BE2C (cell line): ENCODE results near the gene CLPTM1. TPM values are rescaled to one million over a fixed set of nuclear protein-coding genes. Genes with fewer than 3 reads are reported as not detected.

ENCODE experiments used
- DNase-seq: peaks from one replicate; pipeline ENCODE4 v3.0.0-alpha.2; 2020
- H3K27me3 ChIP-seq: fragments of 250-450 bp; sonication (Bioruptor Pico); 2 replicates; pipeline ENCODE4 v1.5.1; 2020; ENCODE audit warnings: mild to moderate bottlenecking
- H3K36me3 ChIP-seq: fragments of 250-450 bp; sonication (Bioruptor Pico); 2 replicates; pipeline ENCODE4 v1.5.1; 2020; ENCODE audit warnings: mild to moderate bottlenecking
- H3K4me1 ChIP-seq: fragments of 250-450 bp; sonication (Bioruptor Pico); 2 replicates; pipeline ENCODE4 v1.5.1; 2020
- H3K4me3 ChIP-seq: 2 replicates; pipeline ENCODE4 v1.5.1; 2011; ENCODE audit warnings: low read depth, low read length
- H3K9me3 ChIP-seq: fragments of 250-450 bp; sonication (Bioruptor Pico); 2 replicates; pipeline ENCODE4 v1.5.1; 2020
- CTCF ChIP-seq: IDR thresholded peaks from 2 replicates; pipeline ENCODE4 v1.5.1; 2012; ENCODE audit warnings: mild to moderate bottlenecking, low read depth, low read length
- polyA plus RNA-seq: library from polyadenylated mRNA; unstranded; fragments of >200 nt; gene quantifications from one replicate; pipeline ENCODE4 v1.2.1, GENCODE V29; 2012; ENCODE audit warnings: low read depth, missing spikeins; ENCODE audit not compliant: insufficient read length, insufficient read depth

Gene CLPTM1
- 178 TPM for polyA plus RNA-seq

- no peaks in the 10 kb centered on the region for H3K4me1 ChIP-seq
- peaks cover under 1% of the 10 kb centered on the region for H3K36me3 ChIP-seq
- DNase-seq, result peak; percentile 98
- peak within 1 kb of the TSS; percentile 99 for H3K4me3 ChIP-seq
- TF ChIP-seq CTCF, result no peak
- no peaks in the 10 kb centered on the region for H3K9me3 ChIP-seq
- H3K27me3 ChIP-seq, result no peaks in the 10 kb centered on the region
Measured at GRCh38 chr19:44954649-44955504, at the start of gene CLPTM1. TSS of gene CLPTM1 (plus strand) at chr19:44955380. CDS start at chr19:44955396, 16 bp downstream.

- H3K36me3 ChIP-seq, result peaks cover 16% of the 10 kb centered on the region
- H3K9me3 ChIP-seq, result no peaks in the 10 kb centered on the region
- TF ChIP-seq CTCF, result no peak
- peaks cover 13% of the 10 kb centered on the region for H3K27me3 ChIP-seq
- H3K4me1 ChIP-seq, result no peaks in the 10 kb centered on the region
- no peak within 1 kb of the TSS for H3K4me3 ChIP-seq
- no peak for DNase-seq
Measured at GRCh38 chr19:44905437-44906160, 49.6 kb upstream of the CLPTM1 start, which contains the start of gene APOE. TSS of gene APOE (plus strand) at chr19:44905796. CDS start at chr19:44906625, 829 bp downstream.

GRCh38 chr19:44907613-44908012, 47.6 kb upstream of the CLPTM1 start:
- Histone ChIP-seq H3K36me3 (peaks cover 3% of the 10 kb centered on the region; the same call in 1 of the 2 replicates), H3K9me3 (no peaks in the 10 kb centered on the region), H3K4me1 (peaks cover 6% of the 10 kb centered on the region; the same call in 1 of the 2 replicates), H3K27me3 (peaks cover 13% of the 10 kb centered on the region), H3K4me3 (no peak overlapping the region)
- TF ChIP-seq CTCF, result no peak
- DNase-seq, result no peak

- Histone ChIP-seq H3K9me3 (no peaks in the 10 kb centered on the region), H3K36me3 (no peaks in the 10 kb centered on the region), H3K4me1 (peaks cover 6% of the 10 kb centered on the region; the same call in 1 of the 2 replicates), H3K27me3 (peaks cover 13% of the 10 kb centered on the region), H3K4me3 (no peak overlapping the region)
- TF ChIP-seq CTCF, result no peak
- DNase-seq, result no peak
Measured at GRCh38 chr19:44908074-44908835, 46.9 kb upstream of the CLPTM1 start.

GRCh38 chr19:44908836-44909261, 46.3 kb upstream of the CLPTM1 start:
- Histone ChIP-seq H3K36me3 (no peaks in the 10 kb centered on the region), H3K9me3 (no peaks in the 10 kb centered on the region), H3K4me3 (no peak overlapping the region), H3K4me1 (peaks cover 6% of the 10 kb centered on the region), H3K27me3 (peaks cover 13% of the 10 kb centered on the region)
- DNase-seq, result no peak
- TF ChIP-seq CTCF, result no peak
